CD4-positive, alpha-beta T cell (primary cell): Measurements from ENCODE around the gene NKX6-1. TPM values are rescaled to one million over a fixed set of nuclear protein-coding genes. Genes with fewer than 3 reads are reported as not detected.

Source experiments
- ATAC-seq: fragments of 200-7000 bp; cut with Tn5 transposase; one replicate; pipeline ENCODE4 v1.10.0; 2022; ENCODE audit warnings: mild to moderate bottlenecking; ENCODE audit not compliant: poor library complexity
- CTCF ChIA-PET: fragments of 350-600 bp; sonication (Branson Sonifier 250); formaldehyde crosslinking; loops from one replicate; lab custom pipeline; 2021; ENCODE audit warnings: antibody characterized with exemption, inconsistent platforms; lab: Charles Lee
- POLR2A ChIA-PET: fragments of 350-600 bp; sonication (Branson Sonifier 250); formaldehyde crosslinking; loops from one replicate; lab custom pipeline; 2021; ENCODE audit warnings: antibody characterized with exemption, inconsistent platforms; lab: Charles Lee
- DNase-seq, 14 experiments: peaks; one replicate each; pipeline ENCODE4 v3.0.0-alpha.2; 2013 to 2020; ENCODE audit warnings: mixed read lengths in 2 of 14
- H3K27ac ChIP-seq, 2 donors: one replicate each; pipeline versions ENCODE4 v1.5.1 to v1.7.0; 2013; ENCODE audit warnings: low read length in 2 of 2, low read depth in 1 of 2, mild to moderate bottlenecking in 1 of 2
- H3K27me3 ChIP-seq, 2 experiments: 1 replicate in 1 of 2; 2 replicates in 1 of 2; pipeline versions ENCODE4 v1.6.1 to v1.7.0; 2013; ENCODE audit warnings: low read length in 2 of 2, control low read depth in 1 of 2, mild to moderate bottlenecking in 1 of 2, moderate library complexity in 1 of 2; ENCODE audit not compliant: insufficient read depth in 2 of 2, control insufficient read depth in 1 of 2
- H3K36me3 ChIP-seq: one replicate; pipeline ENCODE4 v1.6.1; 2013; ENCODE audit warnings: low read length, control low read depth; ENCODE audit not compliant: insufficient read depth
- H3K4me1 ChIP-seq: one replicate; pipeline ENCODE4 v1.6.1; 2013; ENCODE audit warnings: low read length, control low read depth; ENCODE audit not compliant: insufficient read depth
- H3K4me3 ChIP-seq: one replicate; pipeline ENCODE4 v1.5.1; 2013; ENCODE audit warnings: mild to moderate bottlenecking, low read length, moderate library complexity
- H3K9me3 ChIP-seq, 2 experiments: 1 replicate in 1 of 2; 2 replicates in 1 of 2; pipeline versions ENCODE4 v1.6.1 to v1.7.0; 2013; ENCODE audit warnings: low read length in 2 of 2, mild to moderate bottlenecking in 2 of 2, control low read depth in 1 of 2, moderate library complexity in 1 of 2; ENCODE audit not compliant: control insufficient read depth in 1 of 2, insufficient read depth in 1 of 2
- H3K27ac Mint-ChIP-seq: one replicate; pipeline ENCODE4 v1.8.0; 2020; ENCODE audit warnings: mixed read lengths
- H3K27me3 Mint-ChIP-seq: one replicate; pipeline ENCODE4 v1.8.0; 2021; ENCODE audit warnings: mixed read lengths
- H3K36me3 Mint-ChIP-seq: one replicate; pipeline ENCODE4 v1.8.0; 2021; ENCODE audit warnings: low read depth, mixed read lengths
- H3K4me1 Mint-ChIP-seq: one replicate; pipeline ENCODE4 v1.8.0; 2021; ENCODE audit warnings: low read depth, mixed read lengths
- H3K4me3 Mint-ChIP-seq: one replicate; pipeline ENCODE4 v1.8.0; 2020; ENCODE audit warnings: mild to moderate bottlenecking, mixed read lengths
- H3K9me3 Mint-ChIP-seq: one replicate; pipeline ENCODE4 v1.8.0; 2020; ENCODE audit warnings: mixed read lengths
- intact Hi-C, 2 experiments: fragments of 100-400 bp; cut with DNase I in 1 of 2; cut with micrococcal nuclease in 1 of 2; formaldehyde crosslinking; loops; one replicate each; pipeline versions ENCODE4 v1.15.1 to v1.9.0; 2023 to 2025; cut with DNase I, micrococcal nuclease
- total RNA-seq, 174 experiments: library from RNA in 2 of 174; stranded (reverse) in 2 of 174; gene quantifications; one replicate each; pipeline ENCODE4 v1.2.3 and lab custom pipeline; 2021 to 2026
- TF ChIP-seq, protein P1 (sequence below): fragments of 200-600 bp; IDR thresholded peaks from one replicate; pipeline ENCODE4 v1.8.0; 2022; ENCODE audit warnings: antibody characterized with exemption, mild to moderate bottlenecking

NKX6-1 gene
- total RNA-seq, 2 experiments from 2014 or later, result not detected

DNA sequence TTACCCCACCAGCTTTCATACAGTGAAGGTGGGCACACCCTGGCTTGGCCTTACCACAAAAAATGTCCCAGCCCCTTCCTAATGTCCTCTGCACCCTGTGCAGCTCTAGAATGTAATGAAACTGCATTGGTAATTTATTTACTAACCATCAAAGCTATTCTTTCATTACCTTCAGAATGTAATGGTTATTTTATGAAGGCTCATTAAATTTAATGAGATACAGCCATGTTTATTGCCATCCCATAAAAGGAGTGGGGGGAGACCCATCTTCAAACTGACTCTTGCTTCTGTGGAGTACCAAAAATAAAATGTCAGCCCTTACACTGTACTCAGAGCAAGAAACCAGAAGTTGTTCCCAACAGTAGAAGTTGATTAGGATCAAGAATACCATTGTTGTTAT is 25.0 kb downstream of the NKX6-1 start:
- H3K36me3 ChIP-seq, result no peaks in the 10 kb centered on the region
- no peak overlapping the region for H3K27ac ChIP-seq
- ChIA-PET CTCF (no interaction called here), POLR2A (no interaction called here)
- no peak overlapping the region for H3K4me3 ChIP-seq
- no peaks in the 10 kb centered on the region for H3K9me3 Mint-ChIP-seq
- TF ChIP-seq, protein P1, sequence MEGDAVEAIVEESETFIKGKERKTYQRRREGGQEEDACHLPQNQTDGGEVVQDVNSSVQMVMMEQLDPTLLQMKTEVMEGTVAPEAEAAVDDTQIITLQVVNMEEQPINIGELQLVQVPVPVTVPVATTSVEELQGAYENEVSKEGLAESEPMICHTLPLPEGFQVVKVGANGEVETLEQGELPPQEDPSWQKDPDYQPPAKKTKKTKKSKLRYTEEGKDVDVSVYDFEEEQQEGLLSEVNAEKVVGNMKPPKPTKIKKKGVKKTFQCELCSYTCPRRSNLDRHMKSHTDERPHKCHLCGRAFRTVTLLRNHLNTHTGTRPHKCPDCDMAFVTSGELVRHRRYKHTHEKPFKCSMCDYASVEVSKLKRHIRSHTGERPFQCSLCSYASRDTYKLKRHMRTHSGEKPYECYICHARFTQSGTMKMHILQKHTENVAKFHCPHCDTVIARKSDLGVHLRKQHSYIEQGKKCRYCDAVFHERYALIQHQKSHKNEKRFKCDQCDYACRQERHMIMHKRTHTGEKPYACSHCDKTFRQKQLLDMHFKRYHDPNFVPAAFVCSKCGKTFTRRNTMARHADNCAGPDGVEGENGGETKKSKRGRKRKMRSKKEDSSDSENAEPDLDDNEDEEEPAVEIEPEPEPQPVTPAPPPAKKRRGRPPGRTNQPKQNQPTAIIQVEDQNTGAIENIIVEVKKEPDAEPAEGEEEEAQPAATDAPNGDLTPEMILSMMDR, result no peak
- no peaks in the 10 kb centered on the region for H3K4me1 ChIP-seq
- no peaks in the 10 kb centered on the region for H3K4me1 Mint-ChIP-seq
- intact Hi-C loops, result no loop called here
- peaks cover 4 to 7% of the 10 kb centered on the region in 2 experiments for H3K27me3 ChIP-seq
- no peaks in the 10 kb centered on the region for H3K36me3 Mint-ChIP-seq
- ATAC-seq, result no peak
- no peak overlapping the region for H3K27ac Mint-ChIP-seq
- peaks cover 77% of the 10 kb centered on the region for H3K27me3 Mint-ChIP-seq
- DNase-seq, result no peak
- no peaks in the 10 kb centered on the region for H3K9me3 ChIP-seq
- H3K4me3 Mint-ChIP-seq, result no peak overlapping the region

DNA sequence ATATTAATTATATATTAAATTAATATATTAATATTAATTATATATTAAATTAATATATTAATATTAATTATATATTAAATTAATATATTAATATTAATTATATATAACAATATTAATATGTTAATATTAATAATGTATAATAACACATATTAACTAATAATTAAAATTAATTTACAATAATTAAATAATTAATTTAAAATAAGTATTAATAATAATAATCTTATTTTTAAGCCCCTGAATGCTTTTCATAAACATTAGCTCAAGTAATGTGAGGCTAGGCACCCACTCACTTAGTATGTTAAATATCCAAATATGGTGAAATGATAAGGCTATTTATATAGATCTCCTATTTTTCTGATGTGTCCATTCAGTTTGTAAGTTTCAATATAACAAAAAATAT is 26.9 kb downstream of the NKX6-1 start:
- TF ChIP-seq, protein P1, result no peak
- no peaks in the 10 kb centered on the region for H3K4me1 ChIP-seq
- no peaks in the 10 kb centered on the region for H3K36me3 ChIP-seq
- Mint-ChIP-seq H3K9me3 (no peaks in the 10 kb centered on the region), H3K4me3 (no peak overlapping the region), H3K36me3 (no peaks in the 10 kb centered on the region), H3K27me3 (peaks cover 70% of the 10 kb centered on the region), H3K27ac (no peak overlapping the region), H3K4me1 (no peaks in the 10 kb centered on the region)
- no peaks in the 10 kb centered on the region for H3K9me3 ChIP-seq
- DNase-seq, result no peak
- CTCF ChIA-PET, result no interaction called here
- intact Hi-C loops, result no loop called here
- POLR2A ChIA-PET, result no interaction called here
- H3K4me3 ChIP-seq, result no peak overlapping the region
- H3K27ac ChIP-seq, result no peak overlapping the region
- no peak for ATAC-seq
- no peaks in the 10 kb centered on the region for H3K27me3 ChIP-seq

DNA sequence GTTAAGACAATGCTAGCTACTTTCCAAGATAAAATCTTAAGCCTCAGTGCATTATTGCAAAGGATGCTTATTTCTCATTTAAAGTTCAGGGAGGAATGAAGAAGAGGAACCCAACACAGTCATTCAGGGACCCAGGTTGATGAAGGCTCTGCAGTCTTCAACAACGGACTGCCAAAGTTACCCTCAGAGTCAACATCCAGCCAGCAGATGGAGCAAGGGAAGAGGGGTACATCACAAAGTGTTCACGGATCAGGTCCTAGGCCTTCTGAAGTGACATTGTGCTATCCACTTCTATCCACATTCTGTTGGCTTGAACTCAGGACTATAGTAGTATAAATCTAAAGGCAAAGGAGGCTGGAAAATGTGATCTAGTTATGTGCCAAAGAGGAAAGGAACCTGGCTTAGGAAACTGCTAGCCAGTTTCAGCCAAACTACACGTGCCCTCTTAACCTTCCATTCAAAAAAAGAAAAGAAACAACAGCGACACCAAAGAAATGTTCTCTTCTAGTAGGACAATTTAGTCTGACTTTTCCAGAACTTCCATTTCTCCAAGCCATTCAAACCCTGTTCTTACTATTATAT is 28.8 kb downstream of the NKX6-1 start:
- no peak for ATAC-seq
- ChIA-PET POLR2A (no interaction called here), CTCF (no interaction called here)
- H3K36me3 Mint-ChIP-seq, result no peaks in the 10 kb centered on the region
- no peaks in the 10 kb centered on the region for H3K4me1 ChIP-seq
- H3K27me3 ChIP-seq, result no peaks in the 10 kb centered on the region
- no peaks in the 10 kb centered on the region for H3K4me1 Mint-ChIP-seq
- no peak for DNase-seq
- TF ChIP-seq, protein P1, result no peak
- no peaks in the 10 kb centered on the region for H3K36me3 ChIP-seq
- H3K9me3 Mint-ChIP-seq, result no peaks in the 10 kb centered on the region
- H3K9me3 ChIP-seq, result no peaks in the 10 kb centered on the region
- H3K27me3 Mint-ChIP-seq, result peaks cover 61% of the 10 kb centered on the region
- no peak overlapping the region for H3K4me3 Mint-ChIP-seq
- H3K27ac ChIP-seq, result no peak overlapping the region
- intact Hi-C loops, result no loop called here
- no peak overlapping the region for H3K4me3 ChIP-seq
- H3K27ac Mint-ChIP-seq, result no peak overlapping the region
